ENCODE results near the gene TAC4. TPM values are rescaled to one million over a fixed set of nuclear protein-coding genes. Genes with fewer than 3 reads are reported as not detected.

The TAC4 gene
- total and polyA plus RNA-seq, 2 experiments from 2014 or later: not detected

DNA sequence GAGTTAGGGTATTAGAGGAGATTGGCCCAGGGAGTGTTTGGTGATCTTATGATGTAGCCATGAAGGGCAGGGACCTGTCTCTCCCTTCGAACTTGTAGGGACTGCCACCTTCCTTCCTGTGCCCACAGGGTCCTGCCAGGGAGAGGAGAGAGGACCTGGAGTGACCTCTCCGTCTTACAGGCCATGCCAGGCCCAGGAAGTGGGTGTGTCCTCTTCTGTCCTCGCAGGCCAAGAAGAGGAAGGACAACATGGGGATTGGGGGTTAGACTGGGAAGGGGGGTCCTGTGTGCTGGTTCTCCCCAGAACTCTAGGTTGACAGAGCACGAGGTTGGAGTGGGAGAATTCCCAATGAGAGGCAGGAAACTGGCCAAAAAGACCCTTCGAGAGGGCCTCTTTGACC lies 43.4 kb upstream of the TAC4 start:
- no peaks in the 10 kb centered on the region for H3K79me2 ChIP-seq (replicated peaks; ENCODE audit: insufficient read depth)
- no peaks in the 10 kb centered on the region for H4K20me1 ChIP-seq (replicated peaks; ENCODE audit: insufficient read depth)
- TF ChIP-seq, protein P1, sequence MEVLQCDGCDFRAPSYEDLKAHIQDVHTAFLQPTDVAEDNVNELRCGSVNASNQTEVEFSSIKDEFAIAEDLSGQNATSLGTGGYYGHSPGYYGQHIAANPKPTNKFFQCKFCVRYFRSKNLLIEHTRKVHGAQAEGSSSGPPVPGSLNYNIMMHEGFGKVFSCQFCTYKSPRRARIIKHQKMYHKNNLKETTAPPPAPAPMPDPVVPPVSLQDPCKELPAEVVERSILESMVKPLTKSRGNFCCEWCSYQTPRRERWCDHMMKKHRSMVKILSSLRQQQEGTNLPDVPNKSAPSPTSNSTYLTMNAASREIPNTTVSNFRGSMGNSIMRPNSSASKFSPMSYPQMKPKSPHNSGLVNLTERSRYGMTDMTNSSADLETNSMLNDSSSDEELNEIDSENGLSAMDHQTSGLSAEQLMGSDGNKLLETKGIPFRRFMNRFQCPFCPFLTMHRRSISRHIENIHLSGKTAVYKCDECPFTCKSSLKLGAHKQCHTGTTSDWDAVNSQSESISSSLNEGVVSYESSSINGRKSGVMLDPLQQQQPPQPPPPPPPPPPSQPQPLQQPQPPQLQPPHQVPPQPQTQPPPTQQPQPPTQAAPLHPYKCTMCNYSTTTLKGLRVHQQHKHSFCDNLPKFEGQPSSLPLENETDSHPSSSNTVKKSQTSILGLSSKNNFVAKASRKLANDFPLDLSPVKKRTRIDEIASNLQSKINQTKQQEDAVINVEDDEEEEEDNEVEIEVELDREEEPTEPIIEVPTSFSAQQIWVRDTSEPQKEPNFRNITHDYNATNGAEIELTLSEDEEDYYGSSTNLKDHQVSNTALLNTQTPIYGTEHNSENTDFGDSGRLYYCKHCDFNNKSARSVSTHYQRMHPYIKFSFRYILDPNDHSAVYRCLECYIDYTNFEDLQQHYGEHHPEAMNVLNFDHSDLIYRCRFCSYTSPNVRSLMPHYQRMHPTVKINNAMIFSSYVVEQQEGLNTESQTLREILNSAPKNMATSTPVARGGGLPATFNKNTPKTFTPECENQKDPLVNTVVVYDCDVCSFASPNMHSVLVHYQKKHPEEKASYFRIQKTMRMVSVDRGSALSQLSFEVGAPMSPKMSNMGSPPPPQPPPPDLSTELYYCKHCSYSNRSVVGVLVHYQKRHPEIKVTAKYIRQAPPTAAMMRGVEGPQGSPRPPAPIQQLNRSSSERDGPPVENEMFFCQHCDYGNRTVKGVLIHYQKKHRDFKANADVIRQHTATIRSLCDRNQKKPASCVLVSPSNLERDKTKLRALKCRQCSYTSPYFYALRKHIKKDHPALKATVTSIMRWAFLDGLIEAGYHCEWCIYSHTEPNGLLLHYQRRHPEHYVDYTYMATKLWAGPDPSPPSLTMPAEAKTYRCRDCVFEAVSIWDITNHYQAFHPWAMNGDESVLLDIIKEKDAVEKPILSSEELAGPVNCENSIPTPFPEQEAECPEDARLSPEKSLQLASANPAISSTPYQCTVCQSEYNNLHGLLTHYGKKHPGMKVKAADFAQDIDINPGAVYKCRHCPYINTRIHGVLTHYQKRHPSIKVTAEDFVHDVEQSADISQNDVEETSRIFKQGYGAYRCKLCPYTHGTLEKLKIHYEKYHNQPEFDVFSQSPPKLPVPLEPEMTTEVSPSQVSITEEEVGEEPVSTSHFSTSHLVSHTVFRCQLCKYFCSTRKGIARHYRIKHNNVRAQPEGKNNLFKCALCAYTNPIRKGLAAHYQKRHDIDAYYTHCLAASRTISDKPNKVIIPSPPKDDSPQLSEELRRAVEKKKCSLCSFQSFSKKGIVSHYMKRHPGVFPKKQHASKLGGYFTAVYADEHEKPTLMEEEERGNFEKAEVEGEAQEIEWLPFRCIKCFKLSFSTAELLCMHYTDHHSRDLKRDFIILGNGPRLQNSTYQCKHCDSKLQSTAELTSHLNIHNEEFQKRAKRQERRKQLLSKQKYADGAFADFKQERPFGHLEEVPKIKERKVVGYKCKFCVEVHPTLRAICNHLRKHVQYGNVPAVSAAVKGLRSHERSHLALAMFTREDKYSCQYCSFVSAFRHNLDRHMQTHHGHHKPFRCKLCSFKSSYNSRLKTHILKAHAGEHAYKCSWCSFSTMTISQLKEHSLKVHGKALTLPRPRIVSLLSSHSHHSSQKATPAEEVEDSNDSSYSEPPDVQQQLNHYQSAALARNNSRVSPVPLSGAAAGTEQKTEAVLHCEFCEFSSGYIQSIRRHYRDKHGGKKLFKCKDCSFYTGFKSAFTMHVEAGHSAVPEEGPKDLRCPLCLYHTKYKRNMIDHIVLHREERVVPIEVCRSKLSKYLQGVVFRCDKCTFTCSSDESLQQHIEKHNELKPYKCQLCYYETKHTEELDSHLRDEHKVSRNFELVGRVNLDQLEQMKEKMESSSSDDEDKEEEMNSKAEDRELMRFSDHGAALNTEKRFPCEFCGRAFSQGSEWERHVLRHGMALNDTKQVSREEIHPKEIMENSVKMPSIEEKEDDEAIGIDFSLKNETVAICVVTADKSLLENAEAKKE (CRISPR knock-in tag; IDR thresholded peaks at IDR 0.05): no peak
- TF ChIP-seq ZNF114 (CRISPR knock-in tag; IDR thresholded peaks at IDR 0.05) (no peak), STAT1 (IDR thresholded peaks at IDR 0.05; ENCODE audit: unreplicated experiment) (no peak)
- TF ChIP-seq, protein P2, sequence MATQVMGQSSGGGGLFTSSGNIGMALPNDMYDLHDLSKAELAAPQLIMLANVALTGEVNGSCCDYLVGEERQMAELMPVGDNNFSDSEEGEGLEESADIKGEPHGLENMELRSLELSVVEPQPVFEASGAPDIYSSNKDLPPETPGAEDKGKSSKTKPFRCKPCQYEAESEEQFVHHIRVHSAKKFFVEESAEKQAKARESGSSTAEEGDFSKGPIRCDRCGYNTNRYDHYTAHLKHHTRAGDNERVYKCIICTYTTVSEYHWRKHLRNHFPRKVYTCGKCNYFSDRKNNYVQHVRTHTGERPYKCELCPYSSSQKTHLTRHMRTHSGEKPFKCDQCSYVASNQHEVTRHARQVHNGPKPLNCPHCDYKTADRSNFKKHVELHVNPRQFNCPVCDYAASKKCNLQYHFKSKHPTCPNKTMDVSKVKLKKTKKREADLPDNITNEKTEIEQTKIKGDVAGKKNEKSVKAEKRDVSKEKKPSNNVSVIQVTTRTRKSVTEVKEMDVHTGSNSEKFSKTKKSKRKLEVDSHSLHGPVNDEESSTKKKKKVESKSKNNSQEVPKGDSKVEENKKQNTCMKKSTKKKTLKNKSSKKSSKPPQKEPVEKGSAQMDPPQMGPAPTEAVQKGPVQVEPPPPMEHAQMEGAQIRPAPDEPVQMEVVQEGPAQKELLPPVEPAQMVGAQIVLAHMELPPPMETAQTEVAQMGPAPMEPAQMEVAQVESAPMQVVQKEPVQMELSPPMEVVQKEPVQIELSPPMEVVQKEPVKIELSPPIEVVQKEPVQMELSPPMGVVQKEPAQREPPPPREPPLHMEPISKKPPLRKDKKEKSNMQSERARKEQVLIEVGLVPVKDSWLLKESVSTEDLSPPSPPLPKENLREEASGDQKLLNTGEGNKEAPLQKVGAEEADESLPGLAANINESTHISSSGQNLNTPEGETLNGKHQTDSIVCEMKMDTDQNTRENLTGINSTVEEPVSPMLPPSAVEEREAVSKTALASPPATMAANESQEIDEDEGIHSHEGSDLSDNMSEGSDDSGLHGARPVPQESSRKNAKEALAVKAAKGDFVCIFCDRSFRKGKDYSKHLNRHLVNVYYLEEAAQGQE (IDR thresholded peaks at IDR 0.05; ENCODE audit: unreplicated experiment): no peak
- peaks cover 47% of the 10 kb centered on the region for H3K27me3 ChIP-seq (ENCODE audit: insufficient read depth)
- no peak for ATAC-seq
- no peaks in the 10 kb centered on the region for H3K9me2 ChIP-seq (ENCODE audit: insufficient read depth)
- Mint-ChIP-seq H3K27me3 (ENCODE audit: insufficient read depth, low read depth, poor library complexity) (peaks cover 33% of the 10 kb centered on the region), H3K36me3 (ENCODE audit: low read depth) (no peaks in the 10 kb centered on the region), H3K4me3 (peak overlapping the region; percentile 57; the same call in 2 of the 3 replicates), H3K27ac (no peak overlapping the region), H3K4me1 (peaks cover 31% of the 10 kb centered on the region), H3K9me3 (no peaks in the 10 kb centered on the region)
- H3F3A ChIP-seq (replicated peaks; ENCODE audit: low read depth): no peaks in the 10 kb centered on the region
- H3K27ac ChIP-seq (ENCODE audit: low read depth): no peak overlapping the region
- peaks cover 17% of the 10 kb centered on the region for H3K4me1 ChIP-seq (ENCODE audit: insufficient read depth)
- H3K4me2 ChIP-seq: peak overlapping the region; percentile 74
- peak overlapping the region; percentile 57; the same call in 1 of the 2 replicates for H3K4me3 ChIP-seq
- H3K36me3 ChIP-seq (ENCODE audit: insufficient read depth): no peaks in the 10 kb centered on the region
- no peak for DNase-seq (ENCODE audit: low spot score)
- peak overlapping the region; percentile 74 for H2AFZ ChIP-seq
